ENCODE data around the gene APH1B. TPM values are rescaled to one million over a fixed set of nuclear protein-coding genes. Genes with fewer than 3 reads are reported as not detected.

Gene APH1B
- polyA plus RNA-seq, 6 donors from 2014 or later: 12.6 to 26.5 (median 20.0) TPM

DNA sequence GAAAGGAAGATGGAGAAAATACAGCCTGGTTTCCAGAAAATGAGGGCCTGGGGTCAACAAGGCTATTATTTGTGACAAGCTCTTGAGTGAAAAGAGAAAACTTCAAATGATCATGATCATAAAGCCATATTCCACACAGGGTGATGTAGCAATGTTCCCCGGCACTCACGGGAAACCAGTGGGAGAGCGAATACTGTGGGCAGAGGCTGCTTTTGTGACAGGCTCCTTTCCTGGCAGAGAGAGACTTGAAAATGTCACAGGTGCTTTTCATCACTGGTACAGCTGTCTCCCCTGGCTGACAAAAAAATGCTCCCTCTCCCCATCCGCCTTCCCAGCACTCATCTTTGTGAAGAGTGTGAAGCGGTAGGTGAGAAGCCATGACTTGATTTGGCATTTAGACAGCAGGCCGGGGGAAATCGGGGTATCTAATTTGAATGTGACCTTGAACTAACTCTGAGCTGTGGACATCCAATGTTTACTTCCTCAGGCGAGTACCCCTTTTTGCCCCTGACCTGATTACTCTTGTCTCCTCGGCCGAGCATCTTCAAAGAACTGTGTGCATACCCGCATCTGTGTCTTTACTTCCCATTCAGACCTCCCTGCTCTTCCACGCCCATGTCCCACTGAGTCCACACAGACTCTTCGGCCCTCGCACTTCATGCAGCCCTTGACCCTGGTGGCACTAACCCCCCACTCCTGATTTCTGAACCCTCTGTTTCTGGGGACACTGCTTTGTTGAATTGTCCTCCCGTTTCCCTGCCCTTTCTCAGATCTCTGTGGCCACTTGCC lies 81.0 kb downstream of the APH1B start:
- Mint-ChIP-seq H3K4me3 (no peak overlapping the region), H3K36me3 (peaks cover 0 to 3% of the 10 kb centered on the region in 2 donors), H3K27me3 (peaks cover 4 to 20% (median 17%) of the 10 kb centered on the region in 3 donors), H3K4me1 (peaks cover 14 to 15% (median 15%) of the 10 kb centered on the region in 3 donors), H3K27ac (no peak overlapping the region), H3K9me3 (no peaks in the 10 kb centered on the region)
- no peak for ATAC-seq (ENCODE audit: low read depth in 2 of 2)
- no peak for DNase-seq

Other genes with a start within 250 kb of the APH1B start
- 1 to 10 TPM; 1.7 to 6.9 (median 4.0) TPM for gene TPM1, start 234.9 kb upstream of the APH1B start, polyA plus RNA-seq (ENCODE audit: low read depth in 6 of 6)
- 10 to 100 TPM in 5 of 6 donors, 1 to 10 TPM in 1; 9.0 to 22.2 (median 16.1) TPM for gene LACTB, start 155.7 kb upstream of the APH1B start, polyA plus RNA-seq (ENCODE audit: low read depth in 6 of 6)
- gene RPS27L, start 120.1 kb upstream of the APH1B start, polyA plus RNA-seq (ENCODE audit: low read depth in 6 of 6): 100 to 1,000 TPM in 5 of 6 donors, 10 to 100 TPM in 1; 87.2 to 215 (median 166) TPM
- 10 to 100 TPM; 24.4 to 64.4 (median 58.6) TPM for gene RAB8B, start 88.0 kb upstream of the APH1B start, polyA plus RNA-seq (ENCODE audit: low read depth in 6 of 6)
- gene CA12, start 104.2 kb downstream of the APH1B start, polyA plus RNA-seq (ENCODE audit: low read depth in 6 of 6): not detected
- 10 to 100 TPM; 53.6 to 88.0 (median 58.7) TPM for gene USP3, start 227.0 kb downstream of the APH1B start, polyA plus RNA-seq (ENCODE audit: low read depth in 6 of 6)

All from naive B cell (primary cell).